HG03280 (cell line): ENCODE results near the gene ITGB1.

ENCODE experiments used
- ATAC-seq: cut with Tn5 transposase; IDR thresholded peaks from one replicate; pipeline ENCODE4 v1.9.1; 2021; ENCODE audit warnings: mild to moderate bottlenecking, moderate library complexity; ENCODE audit not compliant: unreplicated experiment

The ITGB1 gene

DNA sequence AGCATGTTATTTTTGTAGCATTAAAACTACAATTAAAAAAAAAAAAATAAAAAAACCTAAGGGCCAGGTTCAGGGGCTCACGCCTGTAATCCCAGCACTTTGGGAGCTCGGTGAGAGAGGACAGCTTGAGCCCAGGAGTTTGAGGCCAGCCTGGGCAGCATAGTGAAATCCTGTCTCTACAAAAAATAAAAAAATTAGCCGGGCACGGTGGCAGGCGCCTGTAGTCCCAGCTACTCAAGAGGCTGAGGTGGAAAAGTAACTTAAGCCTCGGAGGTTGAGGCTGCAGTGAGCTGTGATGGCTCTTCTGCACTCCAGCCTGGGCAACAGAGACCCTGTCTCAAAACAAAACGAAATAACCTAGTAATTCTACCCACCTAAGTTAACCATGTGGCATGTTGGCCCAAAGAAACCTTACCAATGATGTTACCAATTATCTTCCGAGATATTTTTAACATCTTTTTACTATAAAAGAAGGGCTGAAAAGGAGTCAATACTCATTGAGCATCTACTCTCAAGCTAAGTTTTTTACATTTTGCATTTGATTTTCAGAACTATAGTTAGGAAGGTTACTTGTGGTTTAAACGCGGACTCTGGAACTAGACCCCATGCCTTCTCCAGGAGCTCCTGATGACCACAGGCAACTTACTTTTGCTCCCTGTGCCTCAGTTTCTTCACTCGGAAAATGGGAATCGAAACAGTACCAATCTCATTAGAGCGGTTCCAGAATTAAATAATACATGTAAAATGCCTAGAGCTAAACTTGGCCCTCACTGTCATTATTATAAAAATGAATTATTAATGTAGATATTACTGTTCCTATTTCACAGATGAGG, 1.4 kb downstream of the ITGB1 start:
- no peak for ATAC-seq

DNA sequence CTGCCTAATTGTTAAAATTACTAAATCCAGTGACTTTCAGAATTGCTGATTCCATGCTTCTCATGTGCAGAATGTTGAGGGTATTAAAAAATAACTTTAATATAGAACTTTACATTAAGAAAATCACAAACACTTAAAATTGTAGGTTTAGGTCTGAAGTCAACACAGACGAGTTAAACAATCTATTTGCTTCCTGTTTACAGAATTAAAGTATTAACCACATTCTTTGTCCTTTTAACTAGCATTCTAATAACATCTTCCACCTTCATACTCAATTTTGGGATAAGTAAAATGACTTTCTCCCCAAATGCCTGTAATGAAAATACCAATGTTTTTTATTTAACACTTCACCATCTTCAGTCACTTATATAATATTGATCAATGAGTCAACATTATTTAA, 2.2 kb downstream of the ITGB1 start:
- no peak for ATAC-seq

DNA sequence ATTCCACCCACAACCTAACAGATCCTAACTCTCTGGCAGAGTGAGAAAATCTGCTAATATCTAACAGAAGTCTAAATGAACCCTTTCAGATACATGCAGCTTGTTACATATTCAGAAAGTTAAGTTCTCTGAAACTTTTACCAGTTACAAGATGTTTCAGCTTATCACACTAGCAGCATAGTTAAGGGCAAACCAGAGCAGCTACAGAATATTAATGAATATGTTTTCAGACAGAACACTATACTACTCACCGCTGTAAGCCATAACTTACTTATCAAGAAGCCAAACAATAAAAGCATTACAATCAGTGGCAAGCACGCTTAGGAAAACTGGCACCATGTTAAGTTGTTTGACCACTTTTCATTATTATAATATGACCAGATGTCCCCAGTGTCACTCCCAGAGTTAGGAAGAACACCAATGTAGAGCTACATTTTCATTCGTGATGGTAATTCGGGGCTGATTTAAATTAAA, 2.7 kb downstream of the ITGB1 start:
- no peak for ATAC-seq

DNA sequence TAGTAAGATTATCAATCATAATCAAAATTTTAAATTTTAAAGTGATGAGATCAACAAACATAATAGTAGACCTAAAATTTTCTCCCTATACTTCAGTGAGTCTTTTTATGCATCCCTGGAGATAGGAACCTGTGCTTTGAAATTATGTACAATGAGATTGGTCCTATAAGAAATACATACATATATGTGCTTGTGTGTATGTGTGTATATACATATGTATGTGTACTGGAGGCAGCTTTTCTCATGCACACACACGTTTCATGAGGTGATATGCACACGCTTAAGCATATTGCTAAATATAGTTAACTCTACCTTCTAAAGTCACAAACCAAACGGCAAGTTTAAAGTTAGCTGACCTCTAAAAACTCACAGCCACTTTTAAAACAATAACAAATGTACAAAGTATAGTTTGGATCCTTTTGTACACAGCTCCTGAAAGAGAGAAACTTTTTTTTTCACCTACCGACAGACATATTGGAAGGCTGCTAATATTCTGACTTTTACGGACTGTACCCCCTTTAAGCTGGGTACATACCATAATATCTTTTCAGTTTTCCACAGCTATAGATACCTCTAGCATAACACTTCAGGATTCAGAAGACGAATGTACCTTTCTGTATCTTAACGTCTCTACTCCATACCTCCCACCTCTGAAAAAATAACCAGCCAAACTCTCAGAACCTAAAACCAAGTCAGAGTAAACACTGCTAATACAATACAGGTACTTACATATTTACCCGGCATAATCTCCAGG, 3.3 kb downstream of the ITGB1 start:
- no peak for ATAC-seq

GRCh38 chr10:32954080-32954479, 4.0 kb downstream of the ITGB1 start:
- ATAC-seq: no peak

DNA sequence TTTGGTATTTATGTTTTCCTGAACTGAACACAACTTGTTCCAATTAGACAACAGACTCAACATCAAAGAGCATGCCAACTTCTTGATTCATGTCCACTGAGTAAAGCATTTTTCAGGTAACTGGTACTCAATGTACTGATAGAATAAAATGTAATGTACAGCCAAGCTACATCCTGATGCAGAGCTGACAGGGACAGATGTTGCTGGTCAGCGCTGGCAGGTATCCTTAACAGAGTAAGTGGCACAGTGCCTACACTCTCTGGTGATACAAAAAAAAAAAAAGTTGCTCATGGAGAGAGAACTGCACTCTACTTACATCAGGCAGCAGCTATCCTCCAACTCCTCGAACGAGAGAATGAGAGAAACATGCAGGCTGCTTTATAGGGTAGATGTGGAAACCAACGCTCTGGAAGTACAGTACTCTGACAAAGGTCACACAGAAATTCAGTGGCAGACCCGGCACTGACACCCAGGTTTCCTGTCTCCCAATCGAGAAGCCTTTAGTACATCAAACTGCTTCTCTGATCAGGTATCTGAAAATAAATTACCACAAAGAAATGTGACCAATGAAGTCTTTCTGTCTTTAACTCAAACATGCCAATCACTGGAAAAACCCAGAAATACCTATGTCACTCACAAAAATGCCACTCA, 4.6 kb downstream of the ITGB1 start:
- ATAC-seq: no peak

GRCh38 chr10:32952541-32953276, 5.3 kb downstream of the ITGB1 start:
- ATAC-seq: no peak

GRCh38 chr10:32952094-32952493, 5.9 kb downstream of the ITGB1 start:
- no peak for ATAC-seq

- ATAC-seq: no peak
These were observed 6.9 kb downstream of the ITGB1 start for GRCh38 chr10:32951111-32951510.

- ATAC-seq: no peak
These were observed 7.4 kb downstream of the ITGB1 start for GRCh38 chr10:32950591-32951108.

DNA sequence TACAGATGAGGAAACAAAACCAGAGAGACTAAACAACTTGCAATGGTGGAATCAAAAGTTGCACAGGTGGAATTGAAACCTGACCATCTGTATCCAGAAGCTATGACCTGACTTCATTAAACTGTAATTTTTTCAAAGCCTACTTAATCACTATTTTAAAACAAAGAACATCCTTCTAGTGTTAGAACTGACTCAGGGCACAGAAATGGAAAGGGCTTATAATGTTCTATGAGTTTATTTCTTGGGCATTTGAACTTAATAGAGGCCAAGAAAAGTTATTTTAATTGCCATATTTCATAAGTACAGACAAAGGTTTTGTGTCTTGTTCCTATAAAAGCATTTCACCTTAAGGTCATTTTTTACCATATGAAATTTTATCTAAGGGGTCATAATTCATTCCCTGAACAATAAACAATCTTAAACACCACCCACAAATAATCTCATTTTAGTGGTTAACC, 8.8 kb downstream of the ITGB1 start:
- no peak for ATAC-seq

DNA sequence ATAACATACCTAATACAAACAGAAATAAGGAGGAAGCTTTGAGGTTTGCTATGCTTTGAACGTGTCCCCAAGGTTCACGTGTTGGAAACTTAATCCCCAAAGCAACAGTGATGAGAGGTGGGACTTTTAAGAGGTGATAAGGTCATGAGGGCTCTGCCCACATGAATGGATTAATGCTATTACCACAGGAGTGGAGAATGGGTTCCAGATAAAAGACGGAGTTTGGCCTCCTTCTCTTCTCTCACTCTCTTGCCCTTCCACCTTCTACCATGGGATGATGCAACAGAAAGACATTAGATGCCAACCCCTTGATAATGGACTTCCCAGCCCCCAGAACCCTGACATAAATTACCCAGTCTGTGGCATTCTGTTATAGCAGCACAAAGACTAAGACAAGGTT, 9.6 kb downstream of the ITGB1 start:
- ATAC-seq: no peak

DNA sequence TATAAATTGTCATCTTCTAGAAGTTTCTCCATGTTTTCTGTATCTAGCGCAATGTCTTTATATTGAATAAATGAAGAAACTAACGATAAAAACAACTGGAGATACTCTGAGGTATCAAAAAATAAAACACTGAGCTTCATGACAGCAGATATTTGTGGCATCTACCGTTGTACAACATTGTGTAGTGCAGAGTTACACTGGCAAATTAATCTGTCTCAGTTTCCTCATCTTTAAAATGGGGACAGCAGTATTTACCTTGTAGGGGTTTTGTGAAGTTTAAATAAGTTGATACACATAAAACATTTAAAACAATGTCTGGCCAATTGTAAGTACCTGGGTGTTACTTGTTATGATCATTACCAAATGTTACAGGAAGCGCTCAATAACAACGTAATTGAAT, 10.4 kb downstream of the ITGB1 start:
- no peak for ATAC-seq

- no peak for ATAC-seq
These were observed 11.9 kb downstream of the ITGB1 start for GRCh38 chr10:32946108-32946507.

DNA sequence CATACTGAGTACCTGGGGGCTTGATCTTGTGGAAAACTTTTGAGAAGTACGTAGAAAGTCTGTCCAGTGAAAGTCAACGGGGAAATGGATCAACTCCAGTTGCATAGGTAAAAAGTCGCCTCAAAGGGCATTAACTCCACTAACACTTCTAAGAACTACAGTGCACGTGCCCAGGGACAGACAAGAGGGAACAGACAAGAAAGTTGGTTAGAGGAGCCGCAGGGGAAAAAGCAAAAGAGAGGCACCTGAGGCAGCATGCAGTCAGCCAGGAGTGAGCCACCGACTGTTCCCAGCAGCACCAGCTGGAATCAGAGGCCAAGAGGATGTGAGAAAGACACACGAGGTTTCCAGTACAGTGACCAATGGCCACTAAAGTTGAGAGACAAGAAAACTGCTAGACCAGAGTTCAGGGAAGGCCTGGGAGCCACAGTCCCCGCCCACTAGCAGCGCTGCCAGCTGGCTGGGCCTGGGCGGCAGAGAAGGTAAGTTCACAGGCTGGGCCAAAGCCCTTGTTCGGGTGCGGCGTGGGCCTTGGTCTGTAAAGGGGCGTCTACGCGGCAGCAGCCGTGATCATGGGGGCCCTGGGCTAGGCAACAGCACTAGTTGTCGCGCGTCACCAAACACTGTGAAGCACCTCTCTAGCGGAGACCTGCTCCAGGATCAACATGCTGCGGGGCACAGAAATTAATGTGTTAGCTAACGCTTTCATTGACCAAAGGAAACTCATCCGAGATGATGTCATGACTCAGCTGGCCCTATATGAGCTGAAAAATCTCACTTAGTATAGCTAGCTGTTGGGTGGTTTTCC, 14.0 kb downstream of the ITGB1 start:
- no peak for ATAC-seq

DNA sequence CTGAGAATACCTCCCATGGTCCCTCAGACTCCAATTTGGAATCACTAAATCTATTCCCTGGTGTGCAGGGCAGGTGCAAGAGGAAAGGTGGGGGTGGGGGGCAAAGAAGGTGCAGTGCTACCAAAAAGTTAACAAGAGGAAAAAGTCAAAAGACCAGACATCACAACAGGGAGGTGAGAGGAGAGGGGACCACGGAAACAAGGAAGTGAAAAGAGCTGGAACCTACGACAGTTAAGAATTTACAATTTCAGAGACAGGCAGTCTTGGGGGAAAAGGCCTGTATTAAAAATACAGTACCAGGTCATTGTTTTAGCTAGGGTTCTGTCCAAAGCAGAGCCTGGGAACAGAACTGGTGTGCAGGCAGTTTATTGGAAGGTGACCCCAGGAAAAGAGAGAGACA, 14.6 kb downstream of the ITGB1 start:
- ATAC-seq: peak; percentile 42

- no peak for ATAC-seq
These were observed 15.9 kb downstream of the ITGB1 start for GRCh38 chr10:32942081-32942480.

DNA sequence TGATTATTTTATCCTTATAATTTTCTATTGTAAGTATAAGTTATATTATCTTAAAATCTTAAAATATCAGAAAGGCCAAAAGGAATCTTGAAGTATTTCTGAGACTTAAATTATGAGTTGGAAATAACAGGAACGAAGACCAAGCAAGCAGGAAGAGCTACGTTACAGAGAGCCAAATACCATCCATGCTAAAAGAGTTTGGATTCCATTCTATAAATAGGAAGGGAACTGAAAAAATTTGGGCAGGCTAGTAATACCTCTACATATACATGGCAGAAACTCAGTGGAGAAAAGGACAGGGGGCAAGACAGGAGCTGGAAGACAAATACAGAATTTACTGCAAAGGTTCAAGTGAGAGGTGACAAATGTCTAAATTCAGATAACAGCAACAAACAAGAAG, 16.7 kb downstream of the ITGB1 start:
- no peak for ATAC-seq

- no peak for ATAC-seq
These were observed 17.4 kb downstream of the ITGB1 start for GRCh38 chr10:32940321-32941301.
